Vagina (tissue), 2 donors: Measurements from ENCODE around the gene GRIK3.

Experiments
- CTCF ChIP-seq, 3 experiments: fragments of 450-650 bp in 2 of 3; fragments of 200-600 bp in 1 of 3; sonication (generic) in 1 of 3; IDR thresholded peaks; one replicate each; pipeline ENCODE4 v1.5.1; 2017 to 2019; ENCODE audit warnings: antibody characterized with exemption in 3 of 3, mild to moderate bottlenecking in 2 of 3, moderate library complexity in 2 of 3
- POLR2AphosphoS5 ChIP-seq, 2 donors: sonication (generic); formaldehyde crosslinking; IDR thresholded peaks; one replicate each; pipeline ENCODE4 v1.9.0; 2017; ENCODE audit warnings: antibody characterized with exemption in 2 of 2, mild to moderate bottlenecking in 2 of 2, low read depth in 1 of 2; ENCODE audit not compliant: insufficient read depth in 1 of 2

GRCh38 chr1:37016121-37016520 is 18.2 kb downstream of the GRIK3 start:
- TF ChIP-seq CTCF (IDR thresholded peaks at IDR 0.05) (no peak), POLR2AphosphoS5 (IDR thresholded peaks at IDR 0.05; ENCODE audit: insufficient read depth in 1 of 2, low read depth in 1 of 2) (no peak)
